HUES6 (cell line): ENCODE measurements around the gene NDUFAF2.
"Not testable (repeated sequence)": the region's sequence is repeated elsewhere in the genome, so short reads cannot be mapped to it uniquely, and the experiment has no call there.

Source experiments
- H3K27ac ChIP-seq: 2 replicates; pipeline ENCODE4 v1.7.0; 2013; ENCODE audit warnings: low read depth, mild to moderate bottlenecking, low read length, inconsistent platforms
- H3K27me3 ChIP-seq: 2 replicates; pipeline ENCODE4 v1.6.1; 2013; ENCODE audit warnings: low read length; ENCODE audit not compliant: control insufficient read depth, insufficient read depth
- H3K36me3 ChIP-seq: 2 replicates; pipeline ENCODE4 v1.6.1; 2013; ENCODE audit warnings: low read length; ENCODE audit not compliant: control insufficient read depth, insufficient read depth
- H3K4me1 ChIP-seq: 2 replicates; pipeline ENCODE4 v1.6.1; 2013; ENCODE audit warnings: low read length; ENCODE audit not compliant: control insufficient read depth, insufficient read depth
- H3K4me3 ChIP-seq: 2 replicates; pipeline ENCODE4 v1.5.1; 2013; ENCODE audit warnings: low read depth, low read length
- H3K9ac ChIP-seq: one replicate; pipeline ENCODE4 v1.6.1; 2013; ENCODE audit warnings: mild to moderate bottlenecking, low read length
- H3K9me3 ChIP-seq: 2 replicates; pipeline ENCODE4 v1.6.1; 2013; ENCODE audit warnings: low read depth, low read length; ENCODE audit not compliant: control insufficient read depth, insufficient read depth

Gene NDUFAF2

DNA sequence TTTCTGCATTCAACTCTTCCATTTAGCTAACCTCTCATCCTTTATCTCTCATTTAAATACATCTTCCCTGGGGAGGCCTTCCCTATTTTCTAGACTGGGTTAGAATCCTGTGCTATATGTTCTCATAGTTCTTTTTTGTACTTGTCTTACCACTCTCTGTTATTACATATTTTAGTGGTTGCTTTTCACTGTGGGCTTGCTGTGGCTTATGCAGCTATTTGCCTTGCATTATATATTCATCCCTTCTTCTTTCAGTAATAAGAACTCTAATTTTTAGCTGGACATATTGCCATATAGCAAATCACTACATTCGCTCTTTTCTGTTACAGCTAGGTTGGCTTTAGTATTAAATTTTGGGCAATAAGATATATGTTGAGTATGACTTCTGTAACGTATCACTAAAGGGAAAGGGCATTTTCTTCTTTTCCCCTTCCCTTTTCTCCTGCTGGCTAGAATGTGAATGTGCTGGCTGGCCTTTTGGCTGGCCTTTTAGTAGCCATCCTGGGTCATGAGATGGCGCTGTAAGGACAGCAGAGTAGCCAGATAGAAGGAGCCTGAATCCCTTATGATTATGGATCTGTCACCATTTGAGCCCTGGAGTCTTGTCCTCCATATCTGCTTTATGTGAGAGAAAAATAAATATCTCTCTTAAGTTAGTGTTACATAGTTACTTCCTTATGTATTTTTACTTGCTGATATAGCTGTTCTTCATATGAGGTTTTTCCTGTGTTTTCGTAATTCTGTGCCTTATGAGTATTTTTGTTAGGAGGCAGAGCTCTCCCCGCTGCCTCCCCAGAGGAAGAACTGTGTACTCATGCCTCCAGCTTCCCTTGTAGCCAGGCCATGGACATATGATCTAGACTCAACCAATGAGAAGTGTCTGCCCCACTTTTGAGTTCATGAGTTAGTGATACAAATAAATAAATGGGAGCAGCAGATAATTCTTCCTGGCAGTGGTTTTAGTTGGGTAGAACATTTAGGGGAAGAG, 65.8 kb downstream of the NDUFAF2 start:
- no peaks in the 10 kb centered on the region for H3K36me3 ChIP-seq
- no peak overlapping the region for H3K4me3 ChIP-seq
- H3K27ac ChIP-seq: no peak overlapping the region
- no peak overlapping the region for H3K9ac ChIP-seq
- no peaks in the 10 kb centered on the region for H3K9me3 ChIP-seq
- H3K27me3 ChIP-seq: no peaks in the 10 kb centered on the region
- H3K4me1 ChIP-seq: no peaks in the 10 kb centered on the region

DNA sequence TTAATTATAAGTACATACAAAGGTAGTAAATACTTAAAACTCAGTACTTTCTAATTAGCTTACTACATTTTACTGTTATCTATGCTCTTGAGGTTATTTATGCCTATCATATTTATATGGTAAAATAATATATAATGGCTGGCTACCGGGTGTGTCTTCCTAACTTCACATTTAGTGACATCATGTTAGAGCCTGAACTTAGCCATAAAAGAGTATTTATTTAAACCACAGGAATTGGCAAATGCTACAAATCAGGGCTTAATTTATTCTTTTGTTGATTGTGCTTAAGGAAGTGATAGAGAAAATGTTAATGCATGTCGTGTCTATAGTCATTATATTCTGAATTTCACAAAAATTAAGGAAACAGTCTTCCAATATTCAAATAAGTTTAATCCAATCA, 73.1 kb downstream of the NDUFAF2 start:
- H3K27me3 ChIP-seq: no peaks in the 10 kb centered on the region
- no peaks in the 10 kb centered on the region for H3K4me1 ChIP-seq
- no peaks in the 10 kb centered on the region for H3K9me3 ChIP-seq
- no peaks in the 10 kb centered on the region for H3K36me3 ChIP-seq
- no peak overlapping the region for H3K9ac ChIP-seq
- no peak overlapping the region for H3K27ac ChIP-seq
- no peak overlapping the region for H3K4me3 ChIP-seq

DNA sequence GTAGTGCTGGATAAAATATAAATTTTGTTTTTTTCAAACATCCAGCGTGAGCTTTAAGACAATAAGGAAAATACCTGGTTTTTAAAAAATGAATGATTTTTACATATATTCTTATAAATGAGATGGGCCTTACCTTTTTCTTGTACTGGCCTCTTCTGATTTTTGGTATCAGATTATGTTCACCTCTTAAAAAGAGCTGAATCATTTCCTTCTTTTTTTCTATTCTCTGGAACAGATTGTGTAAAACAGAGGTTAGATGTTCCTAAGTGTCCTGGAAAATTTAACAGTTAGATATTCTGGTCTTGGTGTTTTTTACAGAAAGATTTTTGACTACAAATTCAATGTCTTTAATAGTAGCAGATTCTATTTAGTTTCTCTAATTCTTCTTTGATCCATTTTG, 74.6 kb downstream of the NDUFAF2 start:
- H3K27ac ChIP-seq: no peak overlapping the region

DNA sequence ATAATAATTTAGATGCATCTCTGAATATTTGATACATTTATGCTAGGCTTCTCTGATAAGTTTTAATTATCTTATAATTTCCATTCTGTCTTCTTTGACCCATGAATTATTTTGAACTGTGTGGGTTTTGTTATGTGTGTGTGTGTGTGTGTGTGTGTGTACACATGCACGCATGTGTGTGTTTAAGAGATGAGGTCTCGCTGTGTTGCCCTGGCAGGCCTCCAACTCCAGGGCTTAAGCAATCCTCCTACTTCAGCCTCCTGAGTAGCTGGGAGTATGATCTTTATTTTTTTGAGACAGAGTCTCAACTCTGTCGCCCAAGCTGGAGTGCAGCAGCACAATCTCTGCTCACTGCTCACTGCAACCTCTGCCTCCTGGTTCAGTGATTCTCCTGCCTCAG, 75.4 kb downstream of the NDUFAF2 start:
- Histone ChIP-seq H3K27ac (no peak overlapping the region), H3K4me3 (no peak overlapping the region), H3K36me3 (no peaks in the 10 kb centered on the region), H3K9ac (no peak overlapping the region), H3K9me3 (no peaks in the 10 kb centered on the region), H3K4me1 (no peaks in the 10 kb centered on the region), H3K27me3 (no peaks in the 10 kb centered on the region)

More for the DNA sequence above, 74.6 kb downstream of the NDUFAF2 start:
- H3K9me3 ChIP-seq: no peaks in the 10 kb centered on the region
- no peaks in the 10 kb centered on the region for H3K4me1 ChIP-seq
- no peaks in the 10 kb centered on the region for H3K27me3 ChIP-seq
- no peaks in the 10 kb centered on the region for H3K36me3 ChIP-seq
- H3K4me3 ChIP-seq: no peak overlapping the region
- no peak overlapping the region for H3K9ac ChIP-seq

DNA sequence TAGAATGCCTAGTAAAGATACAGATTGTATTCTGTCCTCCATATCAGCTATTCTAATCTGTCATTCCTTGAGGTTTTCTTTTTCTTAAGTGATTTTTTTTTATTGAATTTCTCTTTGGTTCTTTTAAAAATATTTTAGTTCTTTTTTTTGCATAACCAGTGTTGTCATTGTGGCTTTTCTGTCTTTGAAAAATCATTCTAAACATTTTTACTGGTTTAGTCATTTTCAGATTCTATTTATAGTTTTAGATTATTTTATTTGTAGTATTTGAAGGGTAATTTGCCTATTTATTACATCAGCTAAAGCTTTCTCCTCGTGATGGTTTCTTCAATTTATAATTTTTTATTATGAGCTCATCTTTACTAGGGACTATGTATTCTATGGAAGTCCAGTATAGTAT, 78.1 kb downstream of the NDUFAF2 start:
- no peaks in the 10 kb centered on the region for H3K9me3 ChIP-seq
- H3K9ac ChIP-seq: no peak overlapping the region
- no peaks in the 10 kb centered on the region for H3K27me3 ChIP-seq
- H3K27ac ChIP-seq: no peak overlapping the region
- H3K4me3 ChIP-seq: no peak overlapping the region
- H3K36me3 ChIP-seq: no peaks in the 10 kb centered on the region
- H3K4me1 ChIP-seq: peaks cover 4% of the 10 kb centered on the region; the same call in 1 of the 2 replicates

DNA sequence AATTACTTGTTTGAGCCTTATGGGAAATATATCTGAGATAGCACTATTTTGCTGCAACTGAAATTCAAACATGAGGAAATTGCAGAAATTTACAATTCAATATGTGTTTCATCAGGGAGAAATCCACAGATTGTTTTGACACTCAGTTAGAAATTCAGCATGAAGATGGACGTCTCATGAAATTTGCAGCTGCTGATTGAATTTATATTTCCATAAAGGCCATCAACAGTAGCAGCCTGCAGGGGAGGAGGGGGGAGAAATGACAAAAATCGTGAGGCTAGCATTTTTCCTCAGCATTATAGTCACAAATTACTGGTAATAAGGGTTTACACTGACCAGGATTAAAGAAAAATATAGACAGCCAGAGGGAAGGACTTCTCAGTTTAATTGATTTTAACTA, 81.0 kb downstream of the NDUFAF2 start:
- Histone ChIP-seq H3K27me3 (no peaks in the 10 kb centered on the region), H3K9ac (no peak overlapping the region), H3K9me3 (no peaks in the 10 kb centered on the region), H3K36me3 (no peaks in the 10 kb centered on the region), H3K27ac (no peak overlapping the region), H3K4me1 (peaks cover 4% of the 10 kb centered on the region; the same call in 1 of the 2 replicates), H3K4me3 (no peak overlapping the region)

DNA sequence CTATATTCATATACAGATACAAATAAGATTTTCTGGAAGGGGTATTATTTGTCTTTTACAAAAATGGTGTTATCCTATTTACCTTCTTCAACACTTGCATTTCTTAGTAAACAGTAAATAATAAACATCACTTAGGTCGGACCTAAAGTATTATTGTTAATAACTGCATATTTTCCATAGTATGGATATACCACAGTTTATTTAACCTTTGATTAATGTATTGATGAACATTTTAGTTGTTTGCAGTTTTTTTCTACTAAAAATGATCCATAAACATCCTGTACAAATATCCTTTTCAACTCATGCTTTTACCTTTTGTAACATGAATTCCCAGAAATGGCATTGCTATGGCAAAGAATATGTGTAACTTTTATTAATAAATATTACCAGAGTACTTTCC, 83.4 kb downstream of the NDUFAF2 start:
- Histone ChIP-seq H3K9ac (no peak overlapping the region), H3K9me3 (no peaks in the 10 kb centered on the region), H3K4me1 (peaks cover 4% of the 10 kb centered on the region; the same call in 1 of the 2 replicates), H3K4me3 (no peak overlapping the region), H3K36me3 (no peaks in the 10 kb centered on the region), H3K27ac (no peak overlapping the region), H3K27me3 (no peaks in the 10 kb centered on the region)

DNA sequence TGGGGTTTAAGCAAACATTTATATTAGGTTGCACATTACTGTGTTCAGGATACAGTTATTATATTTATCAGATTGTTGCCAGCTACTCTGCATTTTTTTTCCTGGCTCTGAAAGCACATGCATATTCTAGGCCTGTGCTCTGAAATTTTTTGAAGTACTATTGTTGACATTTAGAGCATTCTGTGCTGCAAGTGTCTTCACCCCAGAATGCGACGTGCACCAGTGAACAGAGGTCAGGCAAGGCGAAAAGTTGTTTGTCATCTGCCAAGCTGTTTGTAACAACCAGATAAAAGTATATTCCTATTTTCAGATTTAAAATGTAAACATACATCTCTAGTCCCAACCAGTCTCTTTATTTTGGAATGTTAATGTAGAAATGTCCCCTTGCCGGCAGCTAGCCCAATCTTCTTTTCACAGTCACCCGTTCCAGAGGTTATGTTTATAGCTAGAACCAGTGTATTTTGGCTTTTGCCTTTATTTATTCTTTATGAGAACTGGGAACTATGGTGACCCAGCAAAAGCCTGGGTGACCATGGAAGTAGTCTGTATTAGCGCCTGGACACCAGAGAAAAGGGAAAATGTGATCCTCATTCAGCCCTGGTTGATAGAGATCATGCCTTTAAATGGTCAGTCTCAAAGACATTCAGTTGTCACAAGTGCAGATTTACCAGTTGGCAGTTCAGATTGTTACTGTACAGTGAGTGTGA, 84.6 kb downstream of the NDUFAF2 start:
- no peaks in the 10 kb centered on the region for H3K36me3 ChIP-seq
- peaks cover 4% of the 10 kb centered on the region; the same call in 1 of the 2 replicates for H3K4me1 ChIP-seq
- H3K9me3 ChIP-seq: no peaks in the 10 kb centered on the region
- H3K9ac ChIP-seq: no peak overlapping the region
- H3K27ac ChIP-seq: no peak overlapping the region
- H3K4me3 ChIP-seq: no peak overlapping the region
- H3K27me3 ChIP-seq: no peaks in the 10 kb centered on the region

DNA sequence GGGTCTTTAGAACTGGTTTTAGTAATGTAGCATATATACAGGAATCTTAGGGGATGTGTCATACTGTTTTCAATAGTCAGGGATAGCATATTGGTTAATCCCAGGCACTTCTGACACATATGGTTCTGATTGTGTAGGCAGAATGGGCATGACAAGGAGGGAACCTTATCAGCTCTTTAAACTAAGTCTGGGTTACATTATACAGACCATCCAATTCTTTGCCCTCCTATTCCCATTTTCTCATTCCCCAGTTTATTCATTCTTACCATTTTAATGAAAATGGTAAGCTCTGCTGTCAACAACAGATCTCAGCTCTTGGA, 85.1 kb downstream of the NDUFAF2 start:
- Histone ChIP-seq H3K4me3 (no peak overlapping the region), H3K9me3 (no peaks in the 10 kb centered on the region), H3K9ac (no peak overlapping the region), H3K4me1 (peaks cover 4% of the 10 kb centered on the region; the same call in 1 of the 2 replicates), H3K27ac (no peak overlapping the region), H3K27me3 (no peaks in the 10 kb centered on the region), H3K36me3 (no peaks in the 10 kb centered on the region)

DNA sequence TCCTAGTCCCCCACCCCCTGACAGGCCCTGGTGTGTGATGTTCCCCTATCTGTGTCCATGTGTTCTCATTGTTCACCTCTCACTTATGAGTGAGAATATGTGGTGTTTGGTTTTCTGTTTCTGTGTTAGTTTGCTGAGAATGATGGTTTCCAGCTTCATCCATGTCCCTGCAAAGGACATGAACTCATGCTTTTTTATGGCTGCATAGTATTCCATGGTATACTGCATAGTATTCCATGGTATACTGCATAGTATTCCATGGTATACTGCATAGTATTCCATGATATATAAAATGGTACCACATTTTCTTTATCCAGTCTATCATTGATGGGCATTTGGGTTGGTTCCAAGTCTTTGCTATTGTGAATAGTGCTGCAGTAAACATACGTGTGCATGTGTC, 86.3 kb downstream of the NDUFAF2 start:
- not testable (repeated sequence) for H3K9ac ChIP-seq, H3K4me3 ChIP-seq, H3K4me1 ChIP-seq, H3K27ac ChIP-seq, H3K36me3 ChIP-seq, H3K27me3 ChIP-seq, H3K9me3 ChIP-seq

DNA sequence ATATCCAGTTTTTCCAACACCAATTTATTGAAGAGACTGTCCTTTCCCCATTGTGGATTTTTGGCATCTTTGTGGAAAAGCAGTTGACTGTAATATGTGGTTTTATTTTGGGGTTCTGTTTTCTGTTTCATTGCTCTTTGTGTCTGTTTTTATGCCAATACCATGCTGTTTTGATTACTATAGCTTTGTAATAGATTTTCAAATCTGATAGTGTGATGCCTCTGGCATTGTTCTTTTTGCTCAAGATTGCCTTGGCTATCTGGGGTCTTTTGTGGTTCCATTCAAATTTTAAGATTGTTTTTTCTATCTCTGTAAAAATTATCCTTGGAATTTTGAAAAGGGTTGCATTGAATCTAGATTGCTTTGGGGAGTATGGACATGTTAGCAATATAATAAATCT, 99.5 kb downstream of the NDUFAF2 start:
- Histone ChIP-seq H3K27ac (no peak overlapping the region), H3K4me1 (no peaks in the 10 kb centered on the region; the same call in 1 of the 2 replicates), H3K27me3 (no peaks in the 10 kb centered on the region), H3K9me3 (no peaks in the 10 kb centered on the region), H3K36me3 (no peaks in the 10 kb centered on the region), H3K9ac (no peak overlapping the region), H3K4me3 (no peak overlapping the region)
